Stomach (tissue), 9 donors: ENCODE results near the gene RELN. TPM values are rescaled to one million over a fixed set of nuclear protein-coding genes. Genes with fewer than 3 reads are reported as not detected.

Experiments used
- DNase-seq, 2 donors: peaks; one replicate each; pipeline versions ENCODE4 v3.0.0 to v3.0.0-alpha.2; 2013 to 2019
- H3K27ac ChIP-seq, 5 donors: fragments of 200-600 bp in 4 of 5; sonication (generic) in 4 of 5; one replicate each; pipeline ENCODE4 v1.5.1; 2013 to 2019; ENCODE audit warnings: mild to moderate bottlenecking in 1 of 5, moderate library complexity in 1 of 5
- H3K27me3 ChIP-seq, 3 donors: fragments of 200-600 bp; sonication (generic); one replicate each; pipeline ENCODE4 v1.5.1; 2017 to 2019; ENCODE audit warnings: mixed run types in 1 of 3
- H3K36me3 ChIP-seq, 4 donors: fragments of 200-600 bp; sonication (generic); 1 replicate in 3 of 4; 2 replicates in 1 of 4; pipeline ENCODE4 v1.5.1; 2016 to 2019
- H3K4me1 ChIP-seq, 4 donors: fragments of 200-600 bp; sonication (generic); one replicate each; pipeline ENCODE4 v1.5.1; 2016 to 2019
- H3K4me3 ChIP-seq, 4 donors: fragments of 200-600 bp; sonication (generic) in 3 of 4; one replicate each; pipeline ENCODE4 v1.5.1; 2016 to 2019; ENCODE audit warnings: mild to moderate bottlenecking in 1 of 4
- H3K9me3 ChIP-seq, 4 donors: fragments of 200-600 bp; sonication (generic); one replicate each; pipeline ENCODE4 v1.5.1; 2016 to 2019
- EP300 ChIP-seq: sonication (generic); formaldehyde crosslinking; IDR thresholded peaks from one replicate; pipeline ENCODE4 v1.6.1; 2017; ENCODE audit warnings: antibody characterized with exemption
- POLR2A ChIP-seq, 4 donors: fragments of 450-650 bp; IDR thresholded peaks; one replicate each; pipeline ENCODE4 v1.6.1; 2016; ENCODE audit warnings: antibody characterized with exemption in 4 of 4, control low read depth in 2 of 4, mild to moderate bottlenecking in 1 of 4, moderate library complexity in 1 of 4
- POLR2AphosphoS5 ChIP-seq, 3 donors: sonication (generic); formaldehyde crosslinking; IDR thresholded peaks; one replicate each; pipeline ENCODE4 v1.6.1; 2016; ENCODE audit warnings: antibody characterized with exemption in 3 of 3
- WGBS, 5 donors: extraction: QIAGEN DNeasy Blood & Tissue Kit in 3 of 5; methylation state at CpG; one replicate each; pipeline versions ENCODE4 v1.1.5 to v1.1.7; 2013 to 2018; 5-methylcytosine and 5-hydroxymethylcytosine counted together
- intact Hi-C: fragments of 100-400 bp; cut with DNase I; formaldehyde crosslinking; loops from one replicate; pipeline ENCODE4 v1.15.1; 2023; ENCODE audit warnings: low total_unique reads
- polyA plus RNA-seq, 3 donors: library from polyadenylated mRNA; stranded (reverse); fragments of 200-250 nt; gene quantifications; one replicate each; pipeline ENCODE4 v1.2.3, GENCODE V29; 2013
- total RNA-seq, 5 donors: library from RNA; depleted of rRNA; stranded (reverse); fragments of >200 nt; gene quantifications; one replicate each; pipeline versions ENCODE4 v1.1.0 to v1.2.3, GENCODE V29; 2014 to 2016
- TF ChIP-seq, protein P1 (sequence below), 7 experiments: fragments of 450-650 bp in 4 of 7; fragments of 200-600 bp in 3 of 7; sonication (generic) in 3 of 7; IDR thresholded peaks; one replicate each; pipeline ENCODE4 v1.5.1; 2016 to 2019; ENCODE audit warnings: antibody characterized with exemption in 7 of 7, control low read depth in 2 of 7, mild to moderate bottlenecking in 1 of 7
- donor health status: healthy with polysubstance abuse.
- donor health status: Bipolar disorder and iron deficiency.
- donor health status: healthy.

Gene RELN
- total and polyA plus RNA-seq, 8 donors = 0.19 to 14.3 (median 2.2) TPM

DNA sequence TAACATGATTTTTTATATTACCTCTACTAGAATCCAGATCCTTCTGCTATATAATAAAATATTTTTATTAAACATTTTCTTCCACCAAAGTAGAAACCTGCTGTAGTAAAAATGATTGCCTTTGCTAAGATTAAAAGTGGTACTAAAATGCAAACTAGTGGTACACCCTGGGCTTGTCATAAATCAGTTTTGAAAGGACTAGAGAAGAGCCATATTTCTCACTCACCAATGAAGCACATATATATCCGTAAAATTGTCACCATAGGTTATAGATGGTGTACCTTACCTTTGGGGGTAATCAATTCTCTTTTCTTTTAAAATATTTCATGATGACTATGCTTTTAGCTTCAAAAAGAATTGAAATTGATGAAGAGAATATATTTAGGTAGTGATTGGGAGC is 290.4 kb downstream of the RELN start:
- H3K4me3 ChIP-seq = no peak overlapping the region
- no peaks in the 10 kb centered on the region for H3K36me3 ChIP-seq
- H3K27ac ChIP-seq = no peak overlapping the region
- no peaks in the 10 kb centered on the region for H3K9me3 ChIP-seq
- WGBS, 5 donors = 79 to 93% (median 86%) methylated on average over 1 of the region's 1 CpG
- H3K4me1 ChIP-seq = no peaks in the 10 kb centered on the region
- intact Hi-C loops = no loop called here
- no peaks in the 10 kb centered on the region for H3K27me3 ChIP-seq
- TF ChIP-seq POLR2A (IDR thresholded peaks at IDR 0.05) = no peak
- no peak for DNase-seq

DNA sequence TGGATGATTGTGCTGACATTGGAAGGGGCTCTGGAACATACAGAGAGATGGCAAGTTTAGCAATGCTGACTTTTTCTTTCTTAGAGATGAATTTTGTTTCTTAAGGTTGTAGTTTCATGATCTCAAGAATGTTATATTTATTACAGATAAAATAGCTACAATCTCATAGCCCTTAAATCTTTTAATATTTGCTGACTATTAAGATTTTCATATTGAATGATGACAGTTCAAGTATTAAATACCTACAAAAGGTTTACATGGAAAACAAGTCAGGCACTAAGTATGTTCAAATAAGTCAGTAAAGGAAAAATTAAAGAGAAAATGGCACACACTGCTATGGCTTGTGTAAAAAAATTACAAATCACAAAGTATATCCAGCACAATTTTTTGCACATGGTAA is 291.4 kb downstream of the RELN start:
- H3K9me3 ChIP-seq = no peaks in the 10 kb centered on the region
- H3K27me3 ChIP-seq = no peaks in the 10 kb centered on the region
- no peak overlapping the region for H3K27ac ChIP-seq
- no peak overlapping the region for H3K4me3 ChIP-seq
- DNase-seq = no peak
- intact Hi-C loops = no loop called here
- TF ChIP-seq POLR2AphosphoS5 (IDR thresholded peaks at IDR 0.05) = no peak
- TF ChIP-seq, protein P1, sequence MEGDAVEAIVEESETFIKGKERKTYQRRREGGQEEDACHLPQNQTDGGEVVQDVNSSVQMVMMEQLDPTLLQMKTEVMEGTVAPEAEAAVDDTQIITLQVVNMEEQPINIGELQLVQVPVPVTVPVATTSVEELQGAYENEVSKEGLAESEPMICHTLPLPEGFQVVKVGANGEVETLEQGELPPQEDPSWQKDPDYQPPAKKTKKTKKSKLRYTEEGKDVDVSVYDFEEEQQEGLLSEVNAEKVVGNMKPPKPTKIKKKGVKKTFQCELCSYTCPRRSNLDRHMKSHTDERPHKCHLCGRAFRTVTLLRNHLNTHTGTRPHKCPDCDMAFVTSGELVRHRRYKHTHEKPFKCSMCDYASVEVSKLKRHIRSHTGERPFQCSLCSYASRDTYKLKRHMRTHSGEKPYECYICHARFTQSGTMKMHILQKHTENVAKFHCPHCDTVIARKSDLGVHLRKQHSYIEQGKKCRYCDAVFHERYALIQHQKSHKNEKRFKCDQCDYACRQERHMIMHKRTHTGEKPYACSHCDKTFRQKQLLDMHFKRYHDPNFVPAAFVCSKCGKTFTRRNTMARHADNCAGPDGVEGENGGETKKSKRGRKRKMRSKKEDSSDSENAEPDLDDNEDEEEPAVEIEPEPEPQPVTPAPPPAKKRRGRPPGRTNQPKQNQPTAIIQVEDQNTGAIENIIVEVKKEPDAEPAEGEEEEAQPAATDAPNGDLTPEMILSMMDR (IDR thresholded peaks at IDR 0.05) = no peak
- no peak for TF ChIP-seq EP300
- TF ChIP-seq POLR2A (IDR thresholded peaks at IDR 0.05) = no peak
- H3K36me3 ChIP-seq = no peaks in the 10 kb centered on the region
- no peaks in the 10 kb centered on the region for H3K4me1 ChIP-seq

DNA sequence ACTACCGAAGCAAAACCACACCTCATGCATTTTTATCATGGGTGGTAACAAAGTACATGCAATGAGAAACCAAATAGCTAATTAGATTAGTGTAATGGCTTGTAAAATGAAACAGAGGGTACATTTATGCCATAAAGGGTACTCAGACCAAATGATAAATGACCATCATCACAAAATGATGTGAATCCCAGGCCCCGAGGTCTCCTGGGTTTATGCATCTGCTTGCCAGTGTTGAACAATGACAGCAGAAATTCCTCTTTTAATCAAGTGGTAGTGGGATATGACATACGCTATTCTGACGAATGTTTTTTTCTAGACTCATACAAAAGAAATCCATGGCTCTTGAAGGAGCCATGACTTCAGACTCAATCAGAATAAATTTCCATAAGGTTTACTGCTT is 293.9 kb downstream of the RELN start:
- no peak overlapping the region for H3K27ac ChIP-seq
- 78 to 91% (median 86%) methylated on average over 4 of the region's 4 CpGs for WGBS, 5 donors
- intact Hi-C loops = no loop called here
- TF ChIP-seq POLR2AphosphoS5 (IDR thresholded peaks at IDR 0.05) (no peak), EP300 (no peak), POLR2A (IDR thresholded peaks at IDR 0.05) (no peak)
- TF ChIP-seq, protein P1 (IDR thresholded peaks at IDR 0.05) = no peak
- no peaks in the 10 kb centered on the region for H3K9me3 ChIP-seq
- no peaks in the 10 kb centered on the region for H3K36me3 ChIP-seq
- H3K4me3 ChIP-seq = no peak overlapping the region
- no peaks in the 10 kb centered on the region for H3K4me1 ChIP-seq
- H3K27me3 ChIP-seq = no peaks in the 10 kb centered on the region
- no peak for DNase-seq

DNA sequence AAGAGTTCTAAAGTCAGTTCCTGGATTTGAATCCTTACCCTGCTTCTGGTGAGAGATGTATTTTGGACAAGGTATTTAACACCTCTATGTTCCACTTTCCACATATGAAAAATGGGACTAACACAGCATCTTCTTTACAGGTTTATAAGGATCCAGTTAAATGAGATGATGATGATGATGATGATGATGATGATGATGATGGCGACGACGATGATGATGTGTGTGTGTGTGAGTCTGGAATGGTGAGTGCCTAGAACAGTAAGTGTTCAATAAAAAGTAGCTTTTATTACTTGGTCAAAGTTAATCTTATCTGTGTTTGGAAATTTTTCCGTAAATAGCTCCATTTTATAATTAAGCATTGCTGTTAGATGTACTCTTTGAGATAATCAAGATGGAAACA is 295.2 kb downstream of the RELN start:
- intact Hi-C loops = no loop called here
- WGBS, 5 donors = 72 to 94% (median 91%) methylated on average over 4 of the region's 4 CpGs
- TF ChIP-seq POLR2A (IDR thresholded peaks at IDR 0.05) (no peak), EP300 (no peak), POLR2AphosphoS5 (IDR thresholded peaks at IDR 0.05) (no peak)
- TF ChIP-seq, protein P1 (IDR thresholded peaks at IDR 0.05) = no peak
- no peaks in the 10 kb centered on the region for H3K4me1 ChIP-seq
- no peaks in the 10 kb centered on the region for H3K9me3 ChIP-seq
- no peaks in the 10 kb centered on the region for H3K27me3 ChIP-seq
- DNase-seq = no peak
- no peaks in the 10 kb centered on the region for H3K36me3 ChIP-seq
- no peak overlapping the region for H3K4me3 ChIP-seq
- no peak overlapping the region for H3K27ac ChIP-seq

DNA sequence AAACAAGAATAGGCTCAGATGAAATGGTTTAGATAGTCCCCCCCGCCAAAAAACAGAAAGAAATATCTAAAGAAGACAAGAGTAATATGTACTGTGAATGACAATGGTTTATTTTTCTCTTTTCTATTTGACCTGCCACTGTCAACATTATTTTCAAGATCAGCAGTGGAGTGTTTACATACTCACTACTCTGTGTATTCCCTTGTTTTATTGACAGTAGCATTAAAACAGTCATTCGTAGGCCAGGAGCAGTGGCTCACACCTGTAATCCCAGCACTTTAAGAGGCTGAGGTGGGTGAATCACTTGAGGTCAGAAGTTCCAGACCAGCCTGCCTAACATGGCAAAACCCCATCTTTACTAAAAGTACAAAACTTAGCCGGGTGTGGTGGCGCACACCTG is 298.2 kb downstream of the RELN start:
- H3K9me3 ChIP-seq = no peaks in the 10 kb centered on the region
- no peaks in the 10 kb centered on the region for H3K4me1 ChIP-seq
- H3K36me3 ChIP-seq = no peaks in the 10 kb centered on the region
- no peaks in the 10 kb centered on the region for H3K27me3 ChIP-seq
- H3K27ac ChIP-seq = no peak overlapping the region
- WGBS, 5 donors = 64 to 76% (median 69%) methylated on average over 4 of the region's 4 CpGs
- TF ChIP-seq POLR2AphosphoS5 (IDR thresholded peaks at IDR 0.05) (no peak), POLR2A (IDR thresholded peaks at IDR 0.05) (no peak), EP300 (no peak)
- TF ChIP-seq, protein P1 (IDR thresholded peaks at IDR 0.05) = no peak
- H3K4me3 ChIP-seq = no peak overlapping the region
- intact Hi-C loops = no loop called here
- no peak for DNase-seq
